ELR (cell line): ENCODE results near the gene TLR8.
A peak's percentile ranks its signal among the peaks of the same experiment; 100 is the strongest.

Source experiments
- DNase-seq: peaks from one replicate; pipeline ENCODE4 v3.0.0-alpha.2; 2015; ENCODE audit warnings: low read depth

Gene TLR8

DNA sequence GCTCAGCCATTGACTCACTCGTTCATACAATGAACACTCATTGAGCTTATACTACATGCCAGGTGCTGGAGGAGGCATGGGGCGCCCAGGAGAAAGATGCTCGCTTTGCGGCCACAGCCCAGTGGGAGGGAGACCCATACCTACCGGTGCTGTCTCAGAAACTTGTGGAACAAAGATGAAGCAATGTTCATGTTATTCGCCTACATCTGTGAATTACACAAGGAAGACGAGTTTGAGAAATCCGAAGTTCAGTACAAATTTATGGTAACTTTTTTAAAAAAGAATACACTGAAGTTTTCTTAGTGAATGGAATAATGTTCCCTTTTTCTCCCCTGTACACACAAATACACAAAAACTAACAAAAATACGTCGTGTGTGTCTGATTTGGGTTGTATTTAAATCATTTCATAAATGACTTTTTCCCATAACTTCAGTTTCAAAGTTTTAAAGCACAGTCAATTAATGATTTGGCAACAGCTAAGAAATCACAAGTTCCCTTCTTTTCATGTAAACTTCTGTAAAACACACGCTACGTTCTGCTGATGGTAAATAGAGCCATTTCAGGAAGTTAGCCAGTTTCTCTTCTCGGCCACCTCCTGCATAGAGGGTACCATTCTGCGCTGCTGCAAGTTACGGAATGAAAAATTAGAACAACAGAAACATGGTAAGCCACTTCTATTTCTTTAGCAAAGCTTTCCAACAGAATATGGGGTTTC is at the start of gene TLR8:
Gene TLR8 (plus strand): TSS at position 575 of the 716 bp plus-strand sequence. CDS start 87 bp downstream, at position 662.
- no peak for DNase-seq

DNA sequence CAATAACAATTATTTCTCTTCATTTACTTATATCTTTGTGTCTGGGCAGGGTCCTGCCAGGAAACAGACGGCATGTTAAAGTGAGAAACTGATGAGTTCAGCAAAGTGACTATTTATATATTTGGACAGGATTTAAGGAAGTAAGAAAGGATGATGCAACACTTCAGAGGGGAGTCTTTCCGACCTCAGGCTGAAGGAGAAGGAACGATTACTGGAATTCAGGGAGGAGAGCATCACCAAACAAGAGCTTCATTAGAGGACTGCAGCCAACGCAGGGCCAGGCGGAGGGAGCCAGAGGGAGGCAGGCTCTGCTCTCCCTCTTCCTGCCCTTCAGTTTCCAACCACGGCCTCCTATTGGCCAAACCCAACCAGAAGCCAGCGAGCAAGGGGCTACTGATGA is 41.1 kb upstream of the TLR8 start:
- DNase-seq = no peak

DNA sequence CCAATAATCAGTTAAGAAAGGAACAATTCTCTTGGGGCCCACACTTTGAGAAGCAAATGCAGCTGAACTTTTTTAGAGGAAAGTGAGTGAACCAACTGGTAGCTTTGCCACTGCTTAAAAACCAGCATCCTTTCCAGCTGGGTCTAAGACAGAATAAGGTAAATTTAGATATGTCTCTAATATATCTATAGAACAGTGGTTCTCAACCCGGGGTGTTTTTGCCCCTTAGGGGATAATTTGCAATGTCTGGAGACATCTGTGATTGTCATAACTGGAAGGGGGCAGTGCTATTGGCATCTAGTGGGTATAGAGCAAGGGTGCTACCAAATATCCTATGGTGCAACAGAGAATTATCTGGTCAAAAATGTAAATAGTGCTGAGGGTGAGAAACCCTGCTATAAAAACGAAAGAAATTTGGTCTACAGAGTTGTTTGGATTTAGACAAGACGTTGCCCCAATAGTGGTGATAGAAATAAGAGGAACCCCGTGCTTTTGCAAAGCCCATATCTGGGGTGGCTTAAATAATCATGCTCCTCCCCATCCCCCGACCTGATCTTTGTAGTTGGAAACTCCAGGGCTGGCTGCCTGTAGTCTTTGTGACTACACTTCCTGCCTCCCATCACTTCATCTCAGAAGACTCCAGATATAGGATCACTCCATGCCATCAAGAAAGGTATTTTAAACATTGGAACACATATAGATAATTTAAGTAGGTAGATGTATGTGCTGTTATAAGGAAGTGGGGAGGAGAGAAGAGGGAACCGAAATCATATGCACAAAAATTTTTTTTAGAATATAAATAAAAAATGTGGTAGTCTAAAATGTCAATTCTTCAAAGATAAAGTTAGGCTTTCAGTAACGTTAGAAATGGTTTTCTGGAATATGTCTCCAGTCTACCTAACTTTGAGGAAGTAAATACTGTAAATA is 39.7 kb upstream of the TLR8 start, which contains the start of gene TLR7:
Gene TLR7 (plus strand): TSS at position 622 of the 927 bp plus-strand sequence. CDS start 507 bp downstream, outside the sequence.
- no peak for DNase-seq

DNA sequence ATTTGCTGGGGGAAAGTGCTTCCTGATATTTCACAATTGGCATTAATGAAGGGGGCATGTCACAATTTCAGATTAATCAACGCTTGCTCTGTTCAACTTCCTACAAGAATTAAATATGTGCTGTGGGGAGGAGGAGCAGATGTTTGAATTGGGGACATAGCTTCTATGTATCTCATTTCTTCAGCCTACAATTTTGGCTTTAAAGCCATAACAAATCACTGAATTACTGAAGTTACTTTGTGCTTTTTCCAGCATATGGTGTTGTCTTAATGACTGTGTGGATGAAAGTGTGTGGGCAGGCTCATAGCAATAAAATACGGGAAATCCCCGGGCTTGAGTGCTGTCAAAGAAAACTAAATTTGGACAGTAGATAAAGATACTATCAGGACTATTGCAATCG is 38.7 kb upstream of the TLR8 start:
- DNase-seq = no peak

DNA sequence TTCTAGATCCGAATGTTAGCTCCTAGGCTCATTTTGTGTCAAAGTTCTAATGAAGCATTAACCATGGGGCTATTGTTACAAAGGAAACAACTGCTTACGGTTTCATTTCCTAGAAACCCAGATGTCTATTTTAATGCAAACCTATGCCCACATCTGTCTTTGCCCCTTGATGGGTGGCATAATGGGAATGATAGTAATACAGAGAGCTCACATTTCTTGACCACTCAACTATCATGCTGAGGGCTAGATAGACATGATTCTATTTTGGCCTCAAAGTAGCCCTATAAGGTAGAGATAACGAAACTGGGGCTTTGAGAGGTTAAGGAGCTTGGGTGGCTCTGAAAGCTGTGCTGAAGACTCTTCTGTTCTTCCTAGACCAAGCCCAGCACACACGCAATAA is 37.7 kb upstream of the TLR8 start:
- no peak for DNase-seq

DNA sequence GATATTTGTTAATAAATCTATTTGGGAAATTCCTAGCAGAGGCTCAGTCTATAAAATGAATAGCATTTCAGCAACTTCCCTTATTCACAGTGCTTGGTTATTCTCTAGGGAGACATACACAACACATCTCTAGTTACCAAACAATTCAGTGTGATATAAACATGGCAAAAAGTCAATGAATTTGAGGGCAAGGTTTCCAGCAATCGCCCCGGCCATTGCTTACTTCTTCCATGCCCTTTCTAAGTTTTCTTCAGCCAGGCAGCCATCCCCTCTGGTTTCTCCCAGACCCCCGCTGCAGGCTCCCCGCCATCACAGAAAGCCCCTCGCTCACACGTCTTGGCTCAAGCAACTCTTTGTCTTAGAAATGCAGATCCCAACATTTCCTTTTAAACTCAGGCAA is 35.2 kb upstream of the TLR8 start:
- no peak for DNase-seq

DNA sequence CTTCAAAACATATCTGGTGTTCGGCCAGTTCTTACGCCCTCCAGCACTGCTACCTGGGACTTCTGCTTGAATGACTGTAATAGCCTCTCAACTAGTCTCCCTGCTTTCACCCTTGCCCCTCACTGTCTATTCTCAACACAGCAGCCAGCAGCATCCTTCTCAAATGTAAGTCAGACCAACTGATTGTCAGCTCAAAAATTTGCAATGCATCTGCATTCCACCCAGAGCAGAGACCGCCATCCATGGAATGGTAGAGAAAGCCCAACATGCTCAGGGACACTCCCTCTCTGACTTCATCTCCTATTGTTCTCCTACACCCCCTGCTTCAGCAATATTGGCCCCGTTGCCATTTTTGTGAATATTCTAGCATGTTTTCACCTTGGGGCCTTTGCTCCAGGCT is 33.7 kb upstream of the TLR8 start:
- DNase-seq = no peak

DNA sequence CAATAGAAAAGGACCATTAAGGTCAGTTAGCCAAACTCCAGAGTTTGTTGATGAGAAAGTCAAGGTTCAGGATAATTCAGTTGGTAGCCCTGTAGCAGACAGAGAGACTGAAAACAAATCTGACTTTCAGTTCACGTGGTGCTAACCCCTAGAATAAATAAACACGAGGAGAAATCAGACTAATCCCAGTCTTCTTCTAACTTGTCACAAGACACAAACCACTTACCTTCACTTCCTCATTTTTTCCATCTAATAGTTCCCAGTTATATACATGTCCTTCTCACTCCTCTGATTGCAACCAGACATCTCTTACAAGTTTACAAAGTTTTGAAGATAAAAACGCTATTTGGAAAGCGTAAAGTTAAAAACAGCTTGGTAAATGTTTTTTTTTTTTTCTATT is 31.8 kb upstream of the TLR8 start:
- DNase-seq = no peak

DNA sequence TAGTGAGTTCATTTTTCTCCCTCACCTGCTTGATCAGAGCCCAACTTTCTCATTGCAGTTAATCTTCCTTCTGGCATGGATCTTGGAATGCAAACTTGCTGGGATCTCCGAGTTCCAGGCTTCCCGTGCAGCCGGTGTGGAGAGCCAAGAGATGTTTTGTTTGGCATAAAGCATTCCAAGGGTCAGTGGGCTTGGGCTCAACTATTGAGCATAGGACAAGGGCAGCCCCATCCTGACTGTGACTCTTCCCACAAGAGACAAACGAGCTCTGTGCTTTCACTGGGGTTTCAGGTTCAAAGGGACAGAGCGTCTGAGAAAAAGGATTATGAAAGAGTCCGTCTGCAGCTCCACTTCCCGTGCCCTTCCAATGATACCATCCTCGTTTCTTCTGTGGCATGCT is 29.0 kb upstream of the TLR8 start:
- no peak for DNase-seq

DNA sequence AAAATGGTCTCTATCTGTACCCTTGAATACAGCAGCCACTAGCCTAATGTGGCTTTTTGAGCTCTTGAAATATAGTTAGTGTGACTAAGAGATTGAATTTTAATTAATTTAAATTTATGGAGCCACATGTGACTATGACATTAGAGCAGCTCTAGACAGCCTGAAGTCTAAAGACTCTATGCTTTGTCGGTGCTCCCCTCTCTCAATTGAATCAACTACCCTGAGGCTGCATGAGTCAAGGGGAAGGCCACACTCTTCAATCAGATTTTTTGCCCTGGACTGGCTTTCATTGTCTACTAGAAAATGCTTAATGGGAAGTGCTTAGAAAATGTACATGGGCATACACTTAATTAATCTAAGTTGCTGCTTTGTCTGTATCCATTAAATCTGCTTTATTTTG is 27.9 kb upstream of the TLR8 start:
- no peak for DNase-seq

DNA sequence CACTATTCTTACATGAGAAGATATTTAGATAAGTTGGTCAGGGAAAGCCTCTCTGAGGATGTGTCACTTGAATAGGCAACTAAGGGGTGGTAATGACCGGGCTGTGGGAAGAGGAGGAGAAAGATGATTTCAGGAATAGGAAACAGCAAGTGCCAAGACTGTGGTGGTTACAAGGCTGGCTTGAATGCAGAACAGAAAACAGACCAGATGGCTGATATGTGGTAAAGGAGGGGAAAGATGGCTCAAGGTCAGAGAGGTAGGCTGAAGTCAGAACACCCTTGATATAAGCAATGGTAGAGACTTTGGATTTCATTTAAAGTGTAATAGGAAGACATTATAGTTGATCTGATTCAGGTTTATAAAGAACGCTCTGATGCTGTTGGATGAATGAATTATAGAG is 24.5 kb upstream of the TLR8 start:
- no peak for DNase-seq

DNA sequence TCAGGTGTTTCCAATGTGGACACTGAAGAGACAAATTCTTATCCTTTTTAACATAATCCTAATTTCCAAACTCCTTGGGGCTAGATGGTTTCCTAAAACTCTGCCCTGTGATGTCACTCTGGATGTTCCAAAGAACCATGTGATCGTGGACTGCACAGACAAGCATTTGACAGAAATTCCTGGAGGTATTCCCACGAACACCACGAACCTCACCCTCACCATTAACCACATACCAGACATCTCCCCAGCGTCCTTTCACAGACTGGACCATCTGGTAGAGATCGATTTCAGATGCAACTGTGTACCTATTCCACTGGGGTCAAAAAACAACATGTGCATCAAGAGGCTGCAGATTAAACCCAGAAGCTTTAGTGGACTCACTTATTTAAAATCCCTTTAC is 20.9 kb upstream of the TLR8 start:
- no peak for DNase-seq

DNA sequence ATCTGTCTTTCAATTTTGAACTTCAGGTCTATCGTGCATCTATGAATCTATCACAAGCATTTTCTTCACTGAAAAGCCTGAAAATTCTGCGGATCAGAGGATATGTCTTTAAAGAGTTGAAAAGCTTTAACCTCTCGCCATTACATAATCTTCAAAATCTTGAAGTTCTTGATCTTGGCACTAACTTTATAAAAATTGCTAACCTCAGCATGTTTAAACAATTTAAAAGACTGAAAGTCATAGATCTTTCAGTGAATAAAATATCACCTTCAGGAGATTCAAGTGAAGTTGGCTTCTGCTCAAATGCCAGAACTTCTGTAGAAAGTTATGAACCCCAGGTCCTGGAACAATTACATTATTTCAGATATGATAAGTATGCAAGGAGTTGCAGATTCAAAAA is 19.9 kb upstream of the TLR8 start:
- DNase-seq = no peak

DNA sequence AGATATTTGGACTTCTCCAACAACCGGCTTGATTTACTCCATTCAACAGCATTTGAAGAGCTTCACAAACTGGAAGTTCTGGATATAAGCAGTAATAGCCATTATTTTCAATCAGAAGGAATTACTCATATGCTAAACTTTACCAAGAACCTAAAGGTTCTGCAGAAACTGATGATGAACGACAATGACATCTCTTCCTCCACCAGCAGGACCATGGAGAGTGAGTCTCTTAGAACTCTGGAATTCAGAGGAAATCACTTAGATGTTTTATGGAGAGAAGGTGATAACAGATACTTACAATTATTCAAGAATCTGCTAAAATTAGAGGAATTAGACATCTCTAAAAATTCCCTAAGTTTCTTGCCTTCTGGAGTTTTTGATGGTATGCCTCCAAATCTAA is 19.3 kb upstream of the TLR8 start:
- DNase-seq = no peak

DNA sequence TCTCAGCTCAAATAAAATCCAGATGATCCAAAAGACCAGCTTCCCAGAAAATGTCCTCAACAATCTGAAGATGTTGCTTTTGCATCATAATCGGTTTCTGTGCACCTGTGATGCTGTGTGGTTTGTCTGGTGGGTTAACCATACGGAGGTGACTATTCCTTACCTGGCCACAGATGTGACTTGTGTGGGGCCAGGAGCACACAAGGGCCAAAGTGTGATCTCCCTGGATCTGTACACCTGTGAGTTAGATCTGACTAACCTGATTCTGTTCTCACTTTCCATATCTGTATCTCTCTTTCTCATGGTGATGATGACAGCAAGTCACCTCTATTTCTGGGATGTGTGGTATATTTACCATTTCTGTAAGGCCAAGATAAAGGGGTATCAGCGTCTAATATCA is 18.7 kb upstream of the TLR8 start:
- no peak for DNase-seq

DNA sequence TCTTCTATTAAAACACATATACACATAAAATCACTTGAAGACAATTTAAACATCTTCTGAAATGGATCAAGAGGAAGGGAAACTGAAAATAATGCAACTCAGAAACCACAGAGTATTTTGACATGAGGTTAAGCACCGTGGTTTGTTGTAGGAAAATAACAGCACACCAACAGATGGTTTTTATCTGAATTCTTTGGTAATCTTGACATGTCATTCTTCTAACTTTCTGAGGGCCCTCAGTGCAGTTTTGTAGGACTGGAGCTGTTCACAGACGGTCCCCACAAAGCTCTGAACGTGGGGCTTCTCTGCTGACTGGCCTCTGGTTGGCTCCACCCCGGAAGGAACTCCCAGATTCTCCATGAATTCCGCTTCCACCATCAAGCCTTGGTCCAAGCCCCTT is 16.0 kb upstream of the TLR8 start:
- no peak for DNase-seq

DNA sequence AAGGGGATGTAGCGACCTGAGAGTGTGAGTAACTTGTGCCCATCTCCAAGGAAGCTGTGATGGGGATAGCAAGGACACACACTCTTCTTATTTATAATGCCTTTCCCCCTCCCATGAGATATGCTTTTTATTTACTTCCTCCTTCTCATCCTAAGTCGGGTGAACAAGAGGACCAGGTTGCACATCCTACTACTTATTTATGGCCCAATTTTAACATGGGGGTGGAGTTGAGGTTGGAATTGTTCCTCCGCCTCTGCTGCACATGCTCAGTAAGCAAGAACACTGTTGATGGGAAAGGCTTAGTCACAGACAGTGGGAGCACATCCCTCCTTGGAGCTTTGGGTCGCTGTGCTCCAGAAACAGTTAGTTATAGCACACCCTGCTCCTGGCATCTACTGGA is 15.2 kb upstream of the TLR8 start:
- DNase-seq = no peak

DNA sequence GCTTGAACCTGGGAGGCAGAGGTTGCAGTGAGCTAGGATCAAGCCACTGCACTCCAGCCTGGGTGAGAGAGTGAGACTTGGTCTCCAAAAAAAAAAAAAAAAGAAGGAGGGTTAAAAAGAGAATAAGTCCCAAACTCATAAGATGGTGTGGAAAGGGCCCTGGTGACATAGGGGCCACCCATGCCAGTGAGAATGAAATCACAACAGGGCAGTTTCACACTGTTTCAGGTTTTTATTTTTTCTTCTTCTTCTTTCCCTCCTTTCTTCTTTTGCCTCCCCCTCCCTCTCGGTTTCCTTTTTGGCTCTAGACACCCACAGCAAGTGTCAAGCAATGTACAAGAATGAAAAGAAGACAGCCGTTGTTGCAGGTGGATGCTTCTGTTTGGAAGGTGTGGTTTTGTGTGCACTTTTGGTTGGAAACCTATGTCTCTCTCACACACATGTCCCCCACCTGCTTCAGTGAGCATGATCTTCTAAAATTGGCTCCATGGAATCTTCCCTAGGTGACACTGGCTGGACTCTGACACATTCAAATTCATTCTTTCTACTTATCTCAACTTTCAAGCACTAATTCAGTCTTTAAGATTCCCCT is 14.4 kb upstream of the TLR8 start:
- no peak for DNase-seq

DNA sequence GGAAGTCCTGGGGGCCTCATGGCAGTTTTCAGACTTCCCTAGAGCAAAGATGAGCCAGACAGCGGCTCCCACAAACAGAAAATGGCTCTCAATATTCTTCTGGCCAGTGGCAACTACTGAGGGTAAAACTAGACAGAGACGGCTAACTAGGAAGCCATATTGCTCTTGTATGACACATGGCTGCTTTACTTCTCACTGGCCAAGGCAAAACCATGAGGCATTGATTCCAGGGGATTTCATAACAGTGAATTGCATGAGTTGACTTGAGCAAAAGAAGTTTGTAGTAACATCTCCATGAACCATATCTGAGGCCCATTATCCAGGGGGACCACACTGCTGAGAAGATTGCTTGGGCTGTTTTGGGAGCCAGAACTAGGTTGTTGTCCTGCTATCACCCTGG is 13.7 kb upstream of the TLR8 start:
- DNase-seq = no peak

DNA sequence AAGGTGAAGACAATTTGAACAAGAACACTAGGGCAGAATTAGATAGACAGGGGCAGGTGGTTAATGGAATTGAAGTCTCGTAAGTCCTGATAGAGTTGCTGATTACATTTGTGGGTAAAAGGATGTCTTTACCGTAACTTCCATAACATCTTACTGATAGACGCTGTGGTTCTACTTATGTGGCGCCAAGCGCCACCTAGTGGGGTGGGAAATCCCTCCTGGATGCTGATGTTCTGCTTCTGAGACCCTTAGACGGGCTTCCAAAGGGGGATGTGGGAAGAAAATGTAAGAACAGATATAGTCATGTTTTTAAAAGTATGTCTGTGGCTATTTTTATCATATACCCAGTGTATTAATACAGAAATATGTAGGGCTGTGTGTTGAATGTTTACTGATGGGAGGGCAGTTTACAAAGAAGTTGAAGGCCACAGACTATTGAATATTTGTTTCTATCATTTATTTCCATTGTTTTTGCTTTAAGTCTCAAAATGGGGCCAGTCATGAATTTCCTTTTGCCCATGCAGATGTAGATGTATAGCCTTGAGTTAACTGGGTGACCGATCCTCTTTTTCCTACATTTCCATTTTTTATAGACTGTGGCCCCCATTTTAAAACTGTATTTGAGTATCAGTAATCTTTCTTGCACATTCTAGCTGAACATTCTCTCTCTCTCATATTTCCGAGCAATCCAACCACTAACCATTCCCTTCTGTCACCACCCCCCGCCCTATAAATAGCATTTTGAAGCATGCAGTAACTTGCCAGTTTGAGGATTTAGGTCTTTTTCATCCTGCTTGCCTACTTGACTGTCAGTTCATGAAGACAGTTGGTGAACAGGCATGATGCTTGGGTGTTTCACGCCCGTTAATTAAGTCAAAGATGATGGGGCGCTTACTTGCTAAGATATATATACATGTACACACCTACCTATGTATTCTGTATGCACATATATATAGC is 12.1 kb upstream of the TLR8 start:
- peak; percentile 45 for DNase-seq

DNA sequence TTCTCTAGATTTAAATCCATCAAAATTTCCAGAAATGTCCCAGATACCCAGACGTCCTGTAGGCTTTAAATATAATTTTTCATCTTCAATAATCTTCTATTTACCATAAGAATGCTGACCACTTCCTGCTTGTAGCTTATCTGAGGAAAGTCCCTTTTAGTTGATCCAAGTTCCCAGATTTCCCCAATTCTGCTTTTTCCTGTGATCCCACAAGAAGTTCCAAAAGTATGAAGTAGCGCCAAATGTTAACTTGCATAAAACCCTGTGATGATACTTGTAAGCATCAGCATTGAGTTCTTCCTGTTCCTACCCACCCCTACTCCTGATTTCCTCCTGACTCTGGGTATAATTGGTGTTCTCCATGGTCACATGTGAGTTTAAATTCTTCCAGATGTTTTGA is 10.6 kb upstream of the TLR8 start:
- DNase-seq = no peak

DNA sequence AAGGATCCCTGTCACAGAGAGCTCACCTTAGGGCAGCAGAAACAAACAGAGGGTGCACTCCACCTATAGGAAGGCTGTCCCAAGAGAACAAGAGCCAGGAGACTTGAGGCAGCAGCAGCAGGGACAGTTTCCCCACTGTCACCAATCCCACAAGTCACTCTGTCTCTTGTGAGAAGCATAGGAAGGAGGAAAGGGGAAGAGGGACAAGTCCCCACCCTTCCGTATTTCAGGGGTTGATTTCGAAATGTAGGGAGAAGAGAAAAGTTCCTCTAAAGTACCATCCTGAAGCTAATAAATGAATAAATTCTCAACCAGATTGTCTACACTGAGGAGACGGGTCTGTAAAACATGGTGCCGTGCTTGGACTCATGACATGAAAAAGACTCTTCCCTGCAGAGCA is 9.5 kb upstream of the TLR8 start:
- DNase-seq = no peak
